Esophagus squamous epithelium (tissue), 4 donors: ENCODE results near the gene NUDT6.

ENCODE experiments used
- POLR2A ChIP-seq, 4 donors: fragments of 450-650 bp; IDR thresholded peaks; one replicate each; pipeline ENCODE4 v1.6.1; 2017; ENCODE audit warnings: antibody characterized with exemption in 4 of 4, mild to moderate bottlenecking in 4 of 4, moderate library complexity in 3 of 4
- TF ChIP-seq, protein P1 (sequence below), 6 experiments: fragments of 450-650 bp in 4 of 6; fragments of 200-600 bp in 2 of 6; sonication (generic) in 2 of 6; IDR thresholded peaks; one replicate each; pipeline ENCODE4 v1.5.1; 2016 to 2019; ENCODE audit warnings: antibody characterized with exemption in 6 of 6, mild to moderate bottlenecking in 4 of 6, moderate library complexity in 4 of 6

DNA sequence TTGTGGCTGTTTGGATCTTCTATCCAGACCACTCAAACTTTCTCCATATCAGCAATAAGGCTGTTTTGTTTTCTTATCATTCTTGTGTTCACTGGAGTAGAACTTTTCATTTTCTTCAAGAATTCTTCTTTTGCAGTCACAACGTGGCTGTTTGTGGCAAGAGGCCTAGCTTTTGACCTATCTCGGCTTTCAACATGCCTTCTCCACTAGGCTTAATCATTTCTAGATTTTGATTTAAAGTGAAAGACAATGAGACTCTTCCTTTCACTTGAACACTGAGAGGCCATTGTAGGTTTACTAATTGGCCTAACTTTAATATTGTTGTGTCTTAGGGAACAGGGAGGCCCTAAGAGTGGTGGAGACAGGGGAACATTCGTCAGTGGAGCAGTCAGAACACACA lies 76.6 kb downstream of the NUDT6 start:
- TF ChIP-seq POLR2A (IDR thresholded peaks at IDR 0.05), result no peak
- TF ChIP-seq, protein P1, sequence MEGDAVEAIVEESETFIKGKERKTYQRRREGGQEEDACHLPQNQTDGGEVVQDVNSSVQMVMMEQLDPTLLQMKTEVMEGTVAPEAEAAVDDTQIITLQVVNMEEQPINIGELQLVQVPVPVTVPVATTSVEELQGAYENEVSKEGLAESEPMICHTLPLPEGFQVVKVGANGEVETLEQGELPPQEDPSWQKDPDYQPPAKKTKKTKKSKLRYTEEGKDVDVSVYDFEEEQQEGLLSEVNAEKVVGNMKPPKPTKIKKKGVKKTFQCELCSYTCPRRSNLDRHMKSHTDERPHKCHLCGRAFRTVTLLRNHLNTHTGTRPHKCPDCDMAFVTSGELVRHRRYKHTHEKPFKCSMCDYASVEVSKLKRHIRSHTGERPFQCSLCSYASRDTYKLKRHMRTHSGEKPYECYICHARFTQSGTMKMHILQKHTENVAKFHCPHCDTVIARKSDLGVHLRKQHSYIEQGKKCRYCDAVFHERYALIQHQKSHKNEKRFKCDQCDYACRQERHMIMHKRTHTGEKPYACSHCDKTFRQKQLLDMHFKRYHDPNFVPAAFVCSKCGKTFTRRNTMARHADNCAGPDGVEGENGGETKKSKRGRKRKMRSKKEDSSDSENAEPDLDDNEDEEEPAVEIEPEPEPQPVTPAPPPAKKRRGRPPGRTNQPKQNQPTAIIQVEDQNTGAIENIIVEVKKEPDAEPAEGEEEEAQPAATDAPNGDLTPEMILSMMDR (IDR thresholded peaks at IDR 0.05), result no peak
